Measurements from ENCODE around the gene F13B. TPM values are rescaled to one million over a fixed set of nuclear protein-coding genes. Genes with fewer than 3 reads are reported as not detected.
"Not testable (repeated sequence)": the region's sequence is repeated elsewhere in the genome, so short reads cannot be mapped to it uniquely, and the experiment has no call there.

F13B gene
- total RNA-seq, 1 donor from 2014 or later = not detected

GRCh38 chr1:197041486-197042353, 25.3 kb downstream of the F13B start:
- H3K4me1 ChIP-seq = no peaks in the 10 kb centered on the region
- intact Hi-C loops (cut with DNase I) = no loop called here
- no peaks in the 10 kb centered on the region for H3K27me3 ChIP-seq
- H3K36me3 ChIP-seq = no peaks in the 10 kb centered on the region
- no peak overlapping the region for H3K4me3 ChIP-seq
- no peak for TF ChIP-seq CTCF (IDR thresholded peaks at IDR 0.05)
- no peaks in the 10 kb centered on the region for H3K9me3 ChIP-seq
- H3K27ac ChIP-seq = no peak overlapping the region
- DNase-seq (ENCODE audit: low spot score in 2 of 2) = no peak

GRCh38 chr1:197036861-197037260, 30.2 kb downstream of the F13B start:
- no peak overlapping the region for H3K4me3 ChIP-seq
- H3K27ac ChIP-seq = no peak overlapping the region
- intact Hi-C loops (cut with DNase I) = no loop called here

GRCh38 chr1:197034631-197035339, 32.3 kb downstream of the F13B start:
- DNase-seq (ENCODE audit: low spot score in 2 of 2); H3K4me3 ChIP-seq; H3K9me3 ChIP-seq; H3K27ac ChIP-seq; H3K27me3 ChIP-seq; H3K36me3 ChIP-seq; H3K4me1 ChIP-seq; intact Hi-C loops (cut with DNase I): not testable (repeated sequence)

More at GRCh38 chr1:197036861-197037260, 30.2 kb downstream of the F13B start:
- no peaks in the 10 kb centered on the region for H3K27me3 ChIP-seq
- no peaks in the 10 kb centered on the region for H3K36me3 ChIP-seq
- no peak for TF ChIP-seq CTCF (IDR thresholded peaks at IDR 0.05)
- no peaks in the 10 kb centered on the region for H3K4me1 ChIP-seq
- no peaks in the 10 kb centered on the region for H3K9me3 ChIP-seq
- DNase-seq (ENCODE audit: low spot score in 2 of 2) = no peak

- DNase-seq (ENCODE audit: low spot score in 2 of 2) = no peak
- TF ChIP-seq CTCF (IDR thresholded peaks at IDR 0.05) = no peak
- no peaks in the 10 kb centered on the region for H3K27me3 ChIP-seq
- H3K9me3 ChIP-seq = no peaks in the 10 kb centered on the region
- H3K4me1 ChIP-seq = no peaks in the 10 kb centered on the region
- H3K4me3 ChIP-seq = no peak overlapping the region
- intact Hi-C loops (cut with DNase I) = no loop called here
- no peak overlapping the region for H3K27ac ChIP-seq
- no peaks in the 10 kb centered on the region for H3K36me3 ChIP-seq
These were observed 37.3 kb downstream of the F13B start for GRCh38 chr1:197029749-197030148.

GRCh38 chr1:197027359-197027758, 39.7 kb downstream of the F13B start:
- intact Hi-C loops (cut with DNase I) = no loop called here
- no peaks in the 10 kb centered on the region for H3K9me3 ChIP-seq
- no peaks in the 10 kb centered on the region for H3K27me3 ChIP-seq
- H3K36me3 ChIP-seq = no peaks in the 10 kb centered on the region
- no peak for TF ChIP-seq CTCF (IDR thresholded peaks at IDR 0.05)
- no peak overlapping the region for H3K27ac ChIP-seq
- no peaks in the 10 kb centered on the region for H3K4me1 ChIP-seq
- DNase-seq (ENCODE audit: low spot score in 2 of 2) = no peak
- H3K4me3 ChIP-seq = no peak overlapping the region

- Histone ChIP-seq H3K27me3 (no peaks in the 10 kb centered on the region), H3K4me1 (no peaks in the 10 kb centered on the region), H3K27ac (no peak overlapping the region), H3K9me3 (no peaks in the 10 kb centered on the region), H3K36me3 (no peaks in the 10 kb centered on the region), H3K4me3 (no peak overlapping the region)
- DNase-seq (ENCODE audit: low spot score in 2 of 2) = no peak
- intact Hi-C loops (cut with DNase I) = no loop called here
- TF ChIP-seq CTCF (IDR thresholded peaks at IDR 0.05) = no peak
These were observed 42.6 kb downstream of the F13B start for GRCh38 chr1:197024460-197024859.

Measured in ascending aorta (tissue), 2 donors.